Tibial artery (tissue), 4 donors: ENCODE results near the gene KCTD20.
"Not testable (repeated sequence)": the region's sequence is repeated elsewhere in the genome, so short reads cannot be mapped to it uniquely, and the experiment has no call there.

Experiments
- DNase-seq, 2 donors: peaks; one replicate each; pipeline ENCODE4 v3.0.0-alpha.2; 2019
- H3K27ac ChIP-seq, 2 donors: fragments of 200-600 bp; sonication (generic) in 1 of 2; 1 replicate in 1 of 2; 2 replicates in 1 of 2; pipeline ENCODE4 v1.5.1; 2018 to 2019; ENCODE audit warnings: mild to moderate bottlenecking in 1 of 2
- H3K27me3 ChIP-seq, 2 donors: fragments of 200-600 bp; sonication (generic) in 1 of 2; one replicate each; pipeline versions ENCODE4 v1.5.1 to v1.6.0; 2016 to 2019
- H3K36me3 ChIP-seq, 3 donors: fragments of 200-600 bp; sonication (generic) in 2 of 3; one replicate each; pipeline ENCODE4 v1.5.1; 2016 to 2019; ENCODE audit warnings: mild to moderate bottlenecking in 2 of 3
- H3K4me1 ChIP-seq, 4 donors: fragments of 200-600 bp; sonication (generic) in 2 of 4; 1 replicate in 3 of 4; 2 replicates in 1 of 4; pipeline ENCODE4 v1.5.1; 2016 to 2019
- H3K4me3 ChIP-seq, 2 donors: fragments of 200-600 bp; sonication (generic) in 1 of 2; 1 replicate in 1 of 2; 2 replicates in 1 of 2; pipeline ENCODE4 v1.5.1; 2018 to 2019; ENCODE audit warnings: mild to moderate bottlenecking in 2 of 2
- H3K9me3 ChIP-seq, 3 donors: fragments of 200-600 bp; sonication (generic) in 1 of 3; one replicate each; pipeline ENCODE4 v1.5.1; 2016 to 2019
- CTCF ChIP-seq, 2 experiments: fragments of 200-600 bp in 1 of 2; fragments of 450-650 bp in 1 of 2; IDR thresholded peaks; one replicate each; pipeline ENCODE4 v1.5.1; 2017 to 2019; ENCODE audit warnings: antibody characterized with exemption in 2 of 2, mild to moderate bottlenecking in 1 of 2, moderate library complexity in 1 of 2
- intact Hi-C: fragments of 100-400 bp; cut with DNase I; formaldehyde crosslinking; loops from one replicate; pipeline ENCODE4 v1.15.0; 2023; ENCODE audit warnings: low total_unique reads

KCTD20 gene

DNA sequence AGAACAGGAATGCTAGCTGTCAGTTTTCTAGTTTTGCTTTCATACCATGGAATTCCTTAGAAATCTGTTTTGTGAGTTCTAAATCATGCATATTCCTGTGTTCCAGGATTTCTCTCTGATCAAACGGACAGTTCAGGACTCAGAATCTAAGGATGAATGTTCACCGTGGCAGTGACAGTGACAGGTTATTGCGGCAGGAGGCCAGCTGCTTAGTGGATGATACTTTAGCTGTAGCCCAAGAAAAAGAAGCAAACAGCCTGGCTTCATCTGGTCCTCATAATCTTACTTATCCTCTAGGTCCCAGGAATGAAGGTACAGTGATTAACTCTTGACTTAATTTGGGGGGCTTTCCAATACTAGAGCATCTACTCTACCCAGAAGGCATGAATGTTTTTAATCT, 27.1 kb downstream of the KCTD20 start:
- Histone ChIP-seq H3K9me3 (no peaks in the 10 kb centered on the region), H3K4me1 (no peaks in the 10 kb centered on the region), H3K4me3 (no peak overlapping the region), H3K27me3 (no peaks in the 10 kb centered on the region), H3K36me3 (peaks cover 8 to 47% (median 32%) of the 10 kb centered on the region in 3 donors), H3K27ac (no peak overlapping the region)
- no peak for DNase-seq
- intact Hi-C loops, result no loop called here
- no peak for TF ChIP-seq CTCF (IDR thresholded peaks at IDR 0.05)

GRCh38 chr6:36478051-36478526, 35.3 kb downstream of the KCTD20 start:
- no peak overlapping the region for H3K27ac ChIP-seq
- no peak for DNase-seq
- intact Hi-C loops, result no loop called here
- TF ChIP-seq CTCF (IDR thresholded peaks at IDR 0.05), result no peak
- no peaks in the 10 kb centered on the region for H3K9me3 ChIP-seq
- no peaks in the 10 kb centered on the region for H3K4me1 ChIP-seq
- no peak overlapping the region for H3K4me3 ChIP-seq
- no peaks in the 10 kb centered on the region for H3K27me3 ChIP-seq
- H3K36me3 ChIP-seq, result peaks cover 25 to 79% (median 48%) of the 10 kb centered on the region in 3 donors

- no peak for DNase-seq
- no peak for TF ChIP-seq CTCF (IDR thresholded peaks at IDR 0.05)
- intact Hi-C loops, result no loop called here
- Histone ChIP-seq H3K9me3 (no peaks in the 10 kb centered on the region), H3K27me3 (no peaks in the 10 kb centered on the region), H3K27ac (no peak overlapping the region), H3K4me1 (no peaks in the 10 kb centered on the region), H3K4me3 (no peak overlapping the region), H3K36me3 (peaks cover 35 to 82% (median 43%) of the 10 kb centered on the region in 3 donors)
Measured at GRCh38 chr6:36479256-36479655, 36.5 kb downstream of the KCTD20 start.

DNA sequence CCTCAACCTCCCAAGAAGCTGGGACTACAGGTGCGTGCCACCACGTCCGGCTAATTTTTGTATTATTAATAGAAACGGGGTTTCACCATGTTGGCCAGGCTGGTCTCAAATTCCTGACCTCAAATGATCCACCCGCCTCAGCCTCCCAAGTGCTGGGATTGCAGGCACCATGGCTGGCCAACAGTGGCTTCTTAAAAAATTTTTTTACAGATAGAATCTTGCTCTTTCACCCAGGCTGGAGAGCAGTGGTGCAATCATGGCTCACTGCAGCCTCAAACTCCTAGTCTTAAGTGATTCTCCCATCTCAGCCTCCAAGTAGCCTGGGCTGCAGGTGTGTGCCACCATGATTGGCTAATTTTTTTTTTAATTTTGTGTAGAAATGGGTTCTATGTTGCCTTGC, 40.5 kb downstream of the KCTD20 start:
- H3K27me3 ChIP-seq, H3K4me1 ChIP-seq, H3K9me3 ChIP-seq, H3K4me3 ChIP-seq, DNase-seq, H3K27ac ChIP-seq, intact Hi-C loops: not testable (repeated sequence)
- H3K36me3 ChIP-seq, result peaks cover 53 to 95% (median 68%) of the 10 kb centered on the region in 3 donors

- Histone ChIP-seq H3K4me1 (peaks cover 0 to 11% (median 2%) of the 10 kb centered on the region in 4 donors), H3K9me3 (no peaks in the 10 kb centered on the region), H3K36me3 (peaks cover 53 to 86% (median 59%) of the 10 kb centered on the region in 3 donors), H3K4me3 (no peak overlapping the region), H3K27ac (no peak overlapping the region), H3K27me3 (no peaks in the 10 kb centered on the region)
- intact Hi-C loops, result no loop called here
- no peak for TF ChIP-seq CTCF (IDR thresholded peaks at IDR 0.05)
- no peak for DNase-seq
Measured at GRCh38 chr6:36484736-36485135, 41.9 kb downstream of the KCTD20 start.

GRCh38 chr6:36487698-36488097, 44.9 kb downstream of the KCTD20 start:
- intact Hi-C loops, result no loop called here
- Histone ChIP-seq H3K4me3 (no peak overlapping the region), H3K4me1 (peaks cover 0 to 11% (median 2%) of the 10 kb centered on the region in 4 donors), H3K27ac (no peak overlapping the region), H3K36me3 (peaks cover 33 to 65% (median 33%) of the 10 kb centered on the region in 3 donors), H3K9me3 (no peaks in the 10 kb centered on the region), H3K27me3 (no peaks in the 10 kb centered on the region)
- no peak for DNase-seq
- no peak for TF ChIP-seq CTCF (IDR thresholded peaks at IDR 0.05)
